GM12864 (cell line): Measurements from ENCODE around the gene GASK1A.
"Not testable (repeated sequence)": the region's sequence is repeated elsewhere in the genome, so short reads cannot be mapped to it uniquely, and the experiment has no call there.

Experiments
- DNase-seq: peaks from one replicate; pipeline ENCODE4 v3.0.0-alpha.2; 2011; ENCODE audit warnings: low read depth
- H3K4me3 ChIP-seq: 2 replicates; pipeline ENCODE4 v1.5.1; 2011; ENCODE audit warnings: mild to moderate bottlenecking, low read depth, low read length, control low read depth
- TF ChIP-seq, protein P1 (sequence below): IDR thresholded peaks from 2 replicates; pipeline ENCODE4 v1.5.1; 2011; ENCODE audit warnings: low read depth, mild to moderate bottlenecking, moderate library complexity, low read length, control low read depth, inconsistent platforms; ENCODE audit errors: missing control alignments

GASK1A gene

DNA sequence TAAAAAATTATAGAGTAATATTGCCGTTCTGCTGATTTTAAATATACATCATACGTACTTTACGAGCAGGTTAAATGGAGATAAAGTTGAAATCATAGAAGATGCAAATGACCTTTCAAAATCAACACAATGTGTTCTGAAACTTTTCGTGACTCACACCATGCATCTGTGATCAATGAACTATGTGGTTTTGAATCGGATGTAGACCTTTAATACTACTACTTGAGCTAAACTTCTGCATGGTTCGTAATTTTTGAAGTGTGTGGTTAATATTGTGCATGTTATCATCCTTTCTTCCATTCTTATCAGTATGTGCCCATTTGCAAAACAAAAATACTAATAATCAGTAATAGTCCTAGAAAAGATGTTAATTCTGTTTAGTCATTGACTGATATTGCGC is 58.9 kb downstream of the GASK1A start:
- no peak overlapping the region for H3K4me3 ChIP-seq
- DNase-seq: no peak
- TF ChIP-seq, protein P1, sequence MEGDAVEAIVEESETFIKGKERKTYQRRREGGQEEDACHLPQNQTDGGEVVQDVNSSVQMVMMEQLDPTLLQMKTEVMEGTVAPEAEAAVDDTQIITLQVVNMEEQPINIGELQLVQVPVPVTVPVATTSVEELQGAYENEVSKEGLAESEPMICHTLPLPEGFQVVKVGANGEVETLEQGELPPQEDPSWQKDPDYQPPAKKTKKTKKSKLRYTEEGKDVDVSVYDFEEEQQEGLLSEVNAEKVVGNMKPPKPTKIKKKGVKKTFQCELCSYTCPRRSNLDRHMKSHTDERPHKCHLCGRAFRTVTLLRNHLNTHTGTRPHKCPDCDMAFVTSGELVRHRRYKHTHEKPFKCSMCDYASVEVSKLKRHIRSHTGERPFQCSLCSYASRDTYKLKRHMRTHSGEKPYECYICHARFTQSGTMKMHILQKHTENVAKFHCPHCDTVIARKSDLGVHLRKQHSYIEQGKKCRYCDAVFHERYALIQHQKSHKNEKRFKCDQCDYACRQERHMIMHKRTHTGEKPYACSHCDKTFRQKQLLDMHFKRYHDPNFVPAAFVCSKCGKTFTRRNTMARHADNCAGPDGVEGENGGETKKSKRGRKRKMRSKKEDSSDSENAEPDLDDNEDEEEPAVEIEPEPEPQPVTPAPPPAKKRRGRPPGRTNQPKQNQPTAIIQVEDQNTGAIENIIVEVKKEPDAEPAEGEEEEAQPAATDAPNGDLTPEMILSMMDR: no peak

DNA sequence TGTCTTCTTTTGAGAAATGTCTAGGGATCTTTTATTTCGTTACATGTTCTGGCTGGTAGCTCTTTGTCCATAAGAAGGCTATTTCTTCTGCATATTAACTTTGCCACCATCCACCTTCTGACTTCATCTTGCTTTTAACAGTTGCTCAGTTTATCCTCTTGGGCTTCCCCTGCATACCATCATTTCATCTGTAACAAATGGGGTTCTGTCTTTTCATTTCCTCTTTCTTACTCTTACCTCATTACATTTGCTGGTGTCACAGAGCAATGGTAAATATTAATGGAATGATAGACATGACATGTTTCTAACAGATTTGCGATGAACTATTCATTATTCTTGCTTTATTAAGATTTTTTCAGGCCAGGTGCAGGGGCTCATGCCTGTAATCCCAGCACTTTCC is 62.4 kb downstream of the GASK1A start:
- DNase-seq: no peak
- TF ChIP-seq, protein P1: no peak
- no peak overlapping the region for H3K4me3 ChIP-seq

DNA sequence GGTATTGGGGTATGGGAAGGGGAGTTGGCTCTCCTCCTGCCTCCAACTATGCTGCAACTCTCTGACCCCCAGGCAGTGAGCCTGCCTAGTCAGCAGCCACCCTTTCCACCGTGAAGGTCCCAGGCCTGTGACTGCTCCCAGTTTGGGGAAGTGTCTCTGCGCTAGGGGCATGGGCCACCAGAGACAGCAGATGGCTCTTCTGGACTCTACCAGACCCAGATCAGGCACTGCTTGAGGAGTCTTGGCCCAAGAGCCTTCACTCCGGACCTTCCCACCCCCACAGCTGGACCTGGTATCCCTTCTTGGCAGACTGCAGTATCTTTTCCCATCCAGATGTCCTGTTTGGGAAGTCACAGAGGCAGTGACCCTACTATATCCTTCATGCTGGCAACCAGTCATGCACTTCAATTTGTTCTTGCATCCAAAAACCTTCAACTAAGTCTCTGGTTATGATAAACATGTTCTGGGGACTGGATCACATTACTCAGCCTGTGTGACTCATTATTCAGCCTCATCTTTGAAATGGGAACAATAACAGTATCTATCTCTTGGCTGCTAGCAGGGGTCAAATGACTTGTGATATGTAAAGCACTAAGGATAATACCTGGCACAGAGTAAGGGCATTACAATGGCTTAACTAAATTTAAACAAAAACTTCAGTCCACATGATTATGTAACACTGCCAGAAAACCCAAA is 64.1 kb downstream of the GASK1A start:
- TF ChIP-seq, protein P1: no peak
- H3K4me3 ChIP-seq: no peak overlapping the region
- DNase-seq: no peak

DNA sequence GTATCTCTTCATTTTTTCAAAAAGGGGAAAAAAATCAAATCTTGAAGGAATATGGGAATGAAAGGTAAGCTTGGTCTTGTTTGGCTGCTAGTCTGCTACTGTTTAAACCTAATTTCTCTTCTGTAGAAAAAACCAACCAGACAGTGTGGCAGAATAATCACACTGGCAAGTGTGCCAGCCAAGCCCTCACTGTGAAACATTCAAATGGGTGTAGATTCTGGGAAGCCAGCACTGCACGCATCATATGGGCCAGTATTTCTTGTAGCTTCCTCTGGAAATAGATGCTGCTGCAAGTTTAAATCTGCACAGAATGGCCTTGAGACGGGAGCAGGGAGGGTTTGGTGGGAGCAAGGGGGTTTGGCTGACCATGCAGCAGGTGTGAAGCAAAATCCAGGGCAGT is 64.7 kb downstream of the GASK1A start:
- DNase-seq: no peak
- no peak overlapping the region for H3K4me3 ChIP-seq
- TF ChIP-seq, protein P1: no peak

DNA sequence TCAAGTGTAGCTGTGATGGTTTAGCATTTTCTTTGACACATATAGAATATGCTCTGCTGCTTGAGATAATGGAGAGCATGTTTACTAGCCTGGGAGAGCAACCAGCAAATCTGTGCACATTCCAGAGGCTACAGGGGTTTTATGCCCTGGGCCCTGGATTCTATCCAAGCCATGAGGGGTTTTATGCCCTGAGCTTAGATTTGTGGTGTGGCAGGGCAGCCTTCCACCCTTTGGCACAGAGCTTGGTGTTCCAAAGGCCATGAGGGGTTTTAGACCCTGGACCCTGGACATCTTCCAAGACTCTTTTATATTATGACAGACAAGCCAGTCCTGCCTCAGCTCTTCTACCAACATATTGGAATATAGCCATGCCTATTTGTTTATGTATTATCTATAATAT is 66.0 kb downstream of the GASK1A start:
- not testable (repeated sequence) for DNase-seq, H3K4me3 ChIP-seq

DNA sequence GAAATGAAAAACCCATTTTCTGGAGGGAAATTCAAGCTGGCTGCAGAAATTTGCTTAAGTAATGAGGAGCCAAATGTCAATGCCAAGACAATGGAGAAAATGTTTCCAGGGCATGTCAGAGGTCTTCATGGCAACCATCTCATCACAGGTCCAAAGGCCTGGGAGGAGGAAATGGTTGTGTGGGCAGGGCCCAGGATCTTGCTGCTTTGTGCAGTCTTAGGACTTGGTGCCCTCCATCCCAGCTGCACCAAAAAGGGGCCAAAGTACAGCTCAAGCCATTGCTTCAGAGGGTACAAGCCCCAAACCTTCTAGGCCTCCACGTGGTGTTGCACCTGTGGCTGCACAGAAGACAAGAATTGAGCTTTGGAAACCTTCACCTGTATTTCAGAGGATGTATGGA is 67.5 kb downstream of the GASK1A start:
- TF ChIP-seq, protein P1: no peak
- no peak overlapping the region for H3K4me3 ChIP-seq

DNA sequence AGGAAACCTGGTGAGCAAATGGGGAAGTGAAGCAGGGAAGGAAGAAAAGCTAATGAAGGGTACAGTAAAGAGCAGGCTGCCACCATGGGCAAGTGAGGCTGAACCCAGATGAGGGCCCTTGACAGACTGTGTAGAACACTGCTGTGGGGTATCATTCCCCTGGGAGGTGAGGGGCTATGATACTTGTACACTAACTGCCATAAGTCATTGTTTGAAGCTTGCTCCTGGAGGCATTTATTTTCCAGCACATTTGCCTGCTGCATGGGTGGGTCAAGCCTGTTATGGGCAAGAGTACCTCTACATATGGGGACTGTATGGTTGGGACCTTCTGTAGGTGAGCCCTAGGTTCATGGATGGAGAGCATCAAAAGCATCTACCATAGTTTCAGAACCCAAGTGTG is 69.4 kb downstream of the GASK1A start:
- DNase-seq: no peak
- H3K4me3 ChIP-seq: no peak overlapping the region
- TF ChIP-seq, protein P1: no peak

More for the DNA sequence above, 67.5 kb downstream of the GASK1A start:
- DNase-seq: no peak
